Measurements from ENCODE around the gene PRAMEF1. TPM values are rescaled to one million over a fixed set of nuclear protein-coding genes. Genes with fewer than 3 reads are reported as not detected.
"Not testable (repeated sequence)": the region's sequence is repeated elsewhere in the genome, so short reads cannot be mapped to it uniquely, and the experiment has no call there.

Gene PRAMEF1
- total and polyA plus RNA-seq, 10 of the 15 experiments (the other 5 are each of a cell fraction or from before 2014, with no cell fraction given), result not detected

GRCh38 chr1:12810691-12811408 is 19.7 kb downstream of the PRAMEF1 start (continued):
- TF ChIP-seq, protein P1, sequence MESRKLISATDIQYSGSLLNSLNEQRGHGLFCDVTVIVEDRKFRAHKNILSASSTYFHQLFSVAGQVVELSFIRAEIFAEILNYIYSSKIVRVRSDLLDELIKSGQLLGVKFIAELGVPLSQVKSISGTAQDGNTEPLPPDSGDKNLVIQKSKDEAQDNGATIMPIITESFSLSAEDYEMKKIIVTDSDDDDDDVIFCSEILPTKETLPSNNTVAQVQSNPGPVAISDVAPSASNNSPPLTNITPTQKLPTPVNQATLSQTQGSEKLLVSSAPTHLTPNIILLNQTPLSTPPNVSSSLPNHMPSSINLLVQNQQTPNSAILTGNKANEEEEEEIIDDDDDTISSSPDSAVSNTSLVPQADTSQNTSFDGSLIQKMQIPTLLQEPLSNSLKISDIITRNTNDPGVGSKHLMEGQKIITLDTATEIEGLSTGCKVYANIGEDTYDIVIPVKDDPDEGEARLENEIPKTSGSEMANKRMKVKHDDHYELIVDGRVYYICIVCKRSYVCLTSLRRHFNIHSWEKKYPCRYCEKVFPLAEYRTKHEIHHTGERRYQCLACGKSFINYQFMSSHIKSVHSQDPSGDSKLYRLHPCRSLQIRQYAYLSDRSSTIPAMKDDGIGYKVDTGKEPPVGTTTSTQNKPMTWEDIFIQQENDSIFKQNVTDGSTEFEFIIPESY (IDR thresholded peaks at IDR 0.05), result no peak

DNA sequence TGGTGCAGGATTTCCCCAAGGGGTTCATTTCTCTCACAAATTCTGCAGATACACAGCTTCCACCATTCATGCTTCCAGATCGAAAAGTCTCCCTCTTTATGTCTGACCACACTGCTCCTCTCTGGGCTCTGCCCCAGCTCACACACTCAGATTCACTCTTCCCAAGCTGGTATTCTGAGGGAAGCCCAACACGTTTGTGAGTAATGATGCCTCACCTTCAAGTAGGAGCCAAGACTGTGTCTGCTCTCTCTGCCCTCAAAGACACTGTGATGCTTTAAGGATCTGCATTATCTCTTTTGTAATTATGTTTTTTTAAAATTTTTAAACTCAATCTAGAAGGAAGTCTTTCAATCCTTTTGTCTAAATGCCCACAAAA is 20.2 kb downstream of the PRAMEF1 start:
- H3K79me2 ChIP-seq (ENCODE audit: control insufficient read depth, insufficient read depth, low read length), result no peaks in the 10 kb centered on the region
- no peak overlapping the region for H3K4me3 ChIP-seq
- CTCF ChIA-PET, result no interaction called here
- no peak overlapping the region for H3K27ac ChIP-seq (ENCODE audit: control insufficient read depth, insufficient read depth)
- intact Hi-C loops (cut with micrococcal nuclease; ENCODE audit: unreplicated experiment), result no loop called here
- POLR2A ChIA-PET, result no interaction called here
- in situ Hi-C loops (cut with MboI), result loop anchor here (25.0 kb wide), 1 partner anchor 426 kb away; the partner anchor contains the start of gene PRAMEF18
- H3K36me3 ChIP-seq (ENCODE audit: control insufficient read depth in 2 of 2, insufficient read depth in 2 of 2, low read length in 1 of 2), result no peaks in the 10 kb centered on the region
- SMC1A ChIA-PET (ENCODE audit: uncharacterized antibody, unreplicated experiment), result interaction anchor here (0.6 kb wide), 1 partner anchor 1928 kb away, joined by 4 read pairs; no protein-coding TSS in a partner anchor
- FAIRE-seq, result no peak
- H4K20me1 ChIP-seq (ENCODE audit: control insufficient read depth, insufficient read depth), result no peaks in the 10 kb centered on the region
- H3K9ac ChIP-seq (ENCODE audit: control insufficient read depth, insufficient read depth, low read length), result no peak overlapping the region
- ATAC-seq, result no peak
- no peak for DNase-seq (ENCODE audit: low read depth, low spot score)
- BruUV-seq (replicated peaks), result no TSS peak
- H3K27me3 ChIP-seq (replicated peaks in 1 of 2; ENCODE audit: control insufficient read depth in 2 of 2, insufficient read depth in 2 of 2, low read length in 1 of 2), result no peaks in the 10 kb centered on the region; a peak in 1 of 4 replicates
- H3K4me2 ChIP-seq (ENCODE audit: control insufficient read depth, insufficient read depth), result no peak overlapping the region
- no peaks in the 10 kb centered on the region for H3K4me1 ChIP-seq (ENCODE audit: control insufficient read depth, insufficient read depth, low read length)
- WGBS (ENCODE audit: insufficient coverage, insufficient replicate concordance, low lambda C conversion rate, missing lambda C conversion rate), result 0% methylated on average over 2 of the region's 2 CpGs
- RAD21 ChIA-PET (ENCODE audit: unreplicated experiment), result no interaction called here
- no peaks in the 10 kb centered on the region for H3K9me3 ChIP-seq (replicated peaks; ENCODE audit: control insufficient read depth, insufficient read depth, low read length)
- no peak for TF ChIP-seq SPI1 (IDR thresholded peaks at IDR 0.05; ENCODE audit: borderline replicate concordance, insufficient read depth, low read depth, low read length)
- TF ChIP-seq ZBED1 (IDR thresholded peaks at IDR 0.05; ENCODE audit: borderline replicate concordance), result no peak
- TF ChIP-seq, protein P2, sequence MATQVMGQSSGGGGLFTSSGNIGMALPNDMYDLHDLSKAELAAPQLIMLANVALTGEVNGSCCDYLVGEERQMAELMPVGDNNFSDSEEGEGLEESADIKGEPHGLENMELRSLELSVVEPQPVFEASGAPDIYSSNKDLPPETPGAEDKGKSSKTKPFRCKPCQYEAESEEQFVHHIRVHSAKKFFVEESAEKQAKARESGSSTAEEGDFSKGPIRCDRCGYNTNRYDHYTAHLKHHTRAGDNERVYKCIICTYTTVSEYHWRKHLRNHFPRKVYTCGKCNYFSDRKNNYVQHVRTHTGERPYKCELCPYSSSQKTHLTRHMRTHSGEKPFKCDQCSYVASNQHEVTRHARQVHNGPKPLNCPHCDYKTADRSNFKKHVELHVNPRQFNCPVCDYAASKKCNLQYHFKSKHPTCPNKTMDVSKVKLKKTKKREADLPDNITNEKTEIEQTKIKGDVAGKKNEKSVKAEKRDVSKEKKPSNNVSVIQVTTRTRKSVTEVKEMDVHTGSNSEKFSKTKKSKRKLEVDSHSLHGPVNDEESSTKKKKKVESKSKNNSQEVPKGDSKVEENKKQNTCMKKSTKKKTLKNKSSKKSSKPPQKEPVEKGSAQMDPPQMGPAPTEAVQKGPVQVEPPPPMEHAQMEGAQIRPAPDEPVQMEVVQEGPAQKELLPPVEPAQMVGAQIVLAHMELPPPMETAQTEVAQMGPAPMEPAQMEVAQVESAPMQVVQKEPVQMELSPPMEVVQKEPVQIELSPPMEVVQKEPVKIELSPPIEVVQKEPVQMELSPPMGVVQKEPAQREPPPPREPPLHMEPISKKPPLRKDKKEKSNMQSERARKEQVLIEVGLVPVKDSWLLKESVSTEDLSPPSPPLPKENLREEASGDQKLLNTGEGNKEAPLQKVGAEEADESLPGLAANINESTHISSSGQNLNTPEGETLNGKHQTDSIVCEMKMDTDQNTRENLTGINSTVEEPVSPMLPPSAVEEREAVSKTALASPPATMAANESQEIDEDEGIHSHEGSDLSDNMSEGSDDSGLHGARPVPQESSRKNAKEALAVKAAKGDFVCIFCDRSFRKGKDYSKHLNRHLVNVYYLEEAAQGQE (IDR thresholded peaks at IDR 0.05; ENCODE audit: low read depth, low read length), result no peak
- no peak for TF ChIP-seq IKZF2 (IDR thresholded peaks at IDR 0.05)
- no peak for TF ChIP-seq CBX5 (IDR thresholded peaks at IDR 0.05; ENCODE audit: low read depth)
- no peak for TF ChIP-seq ZNF24 (IDR thresholded peaks at IDR 0.05)
- no peak for TF ChIP-seq SIX5 (IDR thresholded peaks at IDR 0.05; ENCODE audit: low read depth, low read length, severe bottlenecking)
- TF ChIP-seq NFIC (IDR thresholded peaks at IDR 0.05; ENCODE audit: low read depth, low read length), result no peak
- no peak for TF ChIP-seq POLR2AphosphoS5 (IDR thresholded peaks at IDR 0.05; ENCODE audit: low read length)
- H2AFZ ChIP-seq (ENCODE audit: control insufficient read depth, low read depth, low read length), result no peak overlapping the region

- SMC1A ChIA-PET (ENCODE audit: uncharacterized antibody, unreplicated experiment), result not testable (repeated sequence)
Measured at GRCh38 chr1:12819061-12819460, 27.9 kb downstream of the PRAMEF1 start.

More at GRCh38 chr1:12819061-12819460, 27.9 kb downstream of the PRAMEF1 start:
- FAIRE-seq; H3K79me2 ChIP-seq (ENCODE audit: control insufficient read depth, insufficient read depth, low read length); H2AFZ ChIP-seq (ENCODE audit: control insufficient read depth, low read depth, low read length); H3K4me3 ChIP-seq; RAD21 ChIA-PET (ENCODE audit: unreplicated experiment); ATAC-seq; H3K27ac ChIP-seq (ENCODE audit: control insufficient read depth, insufficient read depth); intact Hi-C loops (cut with micrococcal nuclease; ENCODE audit: unreplicated experiment); H3K9me3 ChIP-seq (replicated peaks; ENCODE audit: control insufficient read depth, insufficient read depth, low read length); BruUV-seq (replicated peaks); CTCF ChIA-PET; DNase-seq (ENCODE audit: low read depth, low spot score); H3K4me2 ChIP-seq (ENCODE audit: control insufficient read depth, insufficient read depth); H3K36me3 ChIP-seq (ENCODE audit: control insufficient read depth in 2 of 2, insufficient read depth in 2 of 2, low read length in 1 of 2); H3K4me1 ChIP-seq (ENCODE audit: control insufficient read depth, insufficient read depth, low read length); H3K27me3 ChIP-seq (replicated peaks in 1 of 2; ENCODE audit: control insufficient read depth in 2 of 2, insufficient read depth in 2 of 2, low read length in 1 of 2); POLR2A ChIA-PET; H3K9ac ChIP-seq (ENCODE audit: control insufficient read depth, insufficient read depth, low read length); H4K20me1 ChIP-seq (ENCODE audit: control insufficient read depth, insufficient read depth): not testable (repeated sequence)
- 27% methylated on average over 5 of the region's 6 CpGs for WGBS (ENCODE audit: insufficient coverage, insufficient replicate concordance, low lambda C conversion rate, missing lambda C conversion rate)
- in situ Hi-C loops (cut with MboI), result loop anchor here (25.0 kb wide), 1 partner anchor 418 kb away; the partner anchor contains the start of gene PRAMEF18
